GM21526 (cell line): ENCODE results near the gene MYBPHL.

Experiments used
- ATAC-seq: cut with Tn5 transposase; IDR thresholded peaks from one replicate; pipeline ENCODE4 v1.9.1; 2021; ENCODE audit warnings: moderate library complexity; ENCODE audit not compliant: unreplicated experiment, low FRiP score

Gene MYBPHL

DNA sequence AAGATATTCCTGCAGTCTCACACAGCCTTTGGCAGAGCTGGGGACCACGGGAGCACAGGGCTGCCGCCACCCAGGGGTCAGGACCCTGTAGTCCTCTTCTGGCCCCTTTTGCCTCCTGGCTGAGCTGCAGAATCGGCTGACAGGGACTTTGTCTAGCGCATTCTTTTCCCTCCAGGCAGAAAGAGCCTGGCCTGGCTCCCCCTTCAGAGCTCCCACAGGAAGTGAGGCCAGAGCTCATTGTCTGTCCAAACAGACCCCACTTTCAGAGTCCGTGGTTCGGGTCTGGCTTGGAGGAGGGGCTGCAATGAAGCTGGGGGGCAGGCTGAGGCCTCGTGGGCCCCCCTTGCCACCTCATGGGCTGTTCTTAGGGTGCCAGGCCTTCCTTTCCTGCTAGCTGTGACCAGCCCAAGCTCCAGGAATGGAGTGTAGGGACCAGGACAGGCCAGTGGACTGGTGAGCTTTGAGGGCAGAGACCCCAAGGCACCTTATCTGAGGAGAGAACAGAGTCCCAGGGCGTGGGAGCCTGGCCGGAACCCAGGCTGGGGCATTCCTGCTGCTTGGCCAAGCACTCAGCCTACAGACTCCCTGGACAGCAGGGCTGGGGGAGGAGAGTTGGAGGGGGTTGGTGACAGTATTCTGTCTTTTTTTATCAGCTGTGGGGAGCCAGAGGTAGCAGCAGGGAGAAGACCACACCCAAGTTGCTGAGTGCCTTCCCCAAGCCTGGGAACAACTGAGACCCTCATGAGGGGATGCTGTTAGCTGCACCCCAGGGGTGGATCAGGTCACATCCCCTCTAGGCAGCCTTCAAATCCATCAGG lies 52.8 kb downstream of the MYBPHL start:
- ATAC-seq: no peak

DNA sequence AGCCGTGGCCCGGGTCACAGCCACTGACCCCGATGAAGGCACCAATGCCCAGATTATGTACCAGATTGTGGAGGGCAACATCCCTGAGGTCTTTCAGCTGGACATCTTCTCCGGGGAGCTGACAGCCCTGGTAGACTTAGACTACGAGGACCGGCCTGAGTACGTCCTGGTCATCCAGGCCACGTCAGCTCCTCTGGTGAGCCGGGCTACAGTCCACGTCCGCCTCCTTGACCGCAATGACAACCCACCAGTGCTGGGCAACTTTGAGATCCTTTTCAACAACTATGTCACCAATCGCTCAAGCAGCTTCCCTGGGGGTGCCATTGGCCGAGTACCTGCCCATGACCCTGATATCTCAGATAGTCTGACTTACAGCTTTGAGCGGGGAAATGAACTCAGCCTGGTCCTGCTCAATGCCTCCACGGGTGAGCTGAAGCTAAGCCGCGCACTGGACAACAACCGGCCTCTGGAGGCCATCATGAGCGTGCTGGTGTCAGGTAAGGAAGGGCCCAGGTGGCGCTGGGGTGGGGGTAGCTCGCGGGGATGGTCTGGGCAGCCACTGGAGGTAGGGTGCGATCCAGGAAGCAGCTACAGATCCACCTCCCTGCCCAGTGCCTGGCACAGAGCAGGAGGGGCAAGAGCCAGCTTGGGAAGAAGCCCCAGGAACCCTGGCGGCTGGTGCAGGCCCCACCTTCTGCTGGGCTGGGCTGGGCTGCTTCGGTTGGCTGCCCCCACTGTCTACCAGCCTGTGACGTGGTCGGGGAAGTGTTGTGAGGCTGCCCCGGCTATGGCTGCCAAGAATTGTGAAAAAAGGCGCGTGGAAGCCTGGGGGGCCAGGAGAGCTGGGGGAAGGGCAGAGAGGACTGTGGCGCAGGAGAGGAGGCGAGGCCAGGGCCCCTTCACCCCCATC lies 53.7 kb downstream of the MYBPHL start:
- ATAC-seq: no peak

DNA sequence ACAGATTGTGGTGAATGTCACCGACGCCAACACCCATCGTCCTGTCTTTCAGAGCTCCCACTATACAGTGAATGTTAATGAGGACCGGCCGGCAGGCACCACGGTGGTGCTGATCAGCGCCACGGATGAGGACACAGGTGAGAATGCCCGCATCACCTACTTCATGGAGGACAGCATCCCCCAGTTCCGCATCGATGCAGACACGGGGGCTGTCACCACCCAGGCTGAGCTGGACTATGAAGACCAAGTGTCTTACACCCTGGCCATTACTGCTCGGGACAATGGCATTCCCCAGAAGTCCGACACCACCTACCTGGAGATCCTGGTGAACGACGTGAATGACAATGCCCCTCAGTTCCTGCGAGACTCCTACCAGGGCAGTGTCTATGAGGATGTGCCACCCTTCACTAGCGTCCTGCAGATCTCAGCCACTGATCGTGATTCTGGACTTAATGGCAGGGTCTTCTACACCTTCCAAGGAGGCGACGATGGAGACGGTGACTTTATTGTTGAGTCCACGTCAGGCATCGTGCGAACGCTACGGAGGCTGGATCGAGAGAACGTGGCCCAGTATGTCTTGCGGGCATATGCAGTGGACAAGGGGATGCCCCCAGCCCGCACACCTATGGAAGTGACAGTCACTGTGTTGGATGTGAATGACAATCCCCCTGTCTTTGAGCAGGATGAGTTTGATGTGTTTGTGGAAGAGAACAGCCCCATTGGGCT lies 54.5 kb downstream of the MYBPHL start:
- ATAC-seq: no peak

DNA sequence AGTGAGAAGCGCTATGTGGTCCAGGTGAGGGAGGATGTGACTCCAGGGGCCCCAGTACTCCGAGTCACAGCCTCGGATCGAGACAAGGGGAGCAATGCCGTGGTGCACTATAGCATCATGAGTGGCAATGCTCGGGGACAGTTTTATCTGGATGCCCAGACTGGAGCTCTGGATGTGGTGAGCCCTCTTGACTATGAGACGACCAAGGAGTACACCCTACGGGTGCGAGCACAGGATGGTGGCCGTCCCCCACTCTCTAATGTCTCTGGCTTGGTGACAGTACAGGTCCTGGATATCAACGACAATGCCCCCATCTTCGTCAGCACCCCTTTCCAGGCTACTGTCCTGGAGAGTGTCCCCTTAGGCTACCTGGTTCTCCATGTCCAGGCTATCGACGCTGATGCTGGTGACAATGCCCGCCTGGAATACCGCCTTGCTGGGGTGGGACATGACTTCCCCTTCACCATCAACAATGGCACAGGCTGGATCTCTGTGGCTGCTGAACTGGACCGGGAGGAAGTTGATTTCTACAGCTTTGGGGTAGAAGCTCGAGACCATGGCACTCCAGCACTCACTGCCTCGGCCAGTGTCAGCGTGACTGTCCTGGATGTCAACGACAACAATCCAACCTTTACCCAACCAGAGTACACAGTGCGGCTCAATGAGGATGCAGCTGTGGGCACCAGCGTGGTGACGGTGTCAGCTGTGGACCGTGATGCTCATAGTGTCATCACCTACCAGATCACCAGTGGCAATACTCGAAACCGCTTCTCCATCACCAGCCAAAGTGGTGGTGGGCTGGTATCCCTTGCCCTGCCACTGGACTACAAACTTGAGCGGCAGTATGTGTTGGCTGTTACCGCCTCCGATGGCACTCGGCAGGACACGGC lies 55.3 kb downstream of the MYBPHL start:
- ATAC-seq: no peak

DNA sequence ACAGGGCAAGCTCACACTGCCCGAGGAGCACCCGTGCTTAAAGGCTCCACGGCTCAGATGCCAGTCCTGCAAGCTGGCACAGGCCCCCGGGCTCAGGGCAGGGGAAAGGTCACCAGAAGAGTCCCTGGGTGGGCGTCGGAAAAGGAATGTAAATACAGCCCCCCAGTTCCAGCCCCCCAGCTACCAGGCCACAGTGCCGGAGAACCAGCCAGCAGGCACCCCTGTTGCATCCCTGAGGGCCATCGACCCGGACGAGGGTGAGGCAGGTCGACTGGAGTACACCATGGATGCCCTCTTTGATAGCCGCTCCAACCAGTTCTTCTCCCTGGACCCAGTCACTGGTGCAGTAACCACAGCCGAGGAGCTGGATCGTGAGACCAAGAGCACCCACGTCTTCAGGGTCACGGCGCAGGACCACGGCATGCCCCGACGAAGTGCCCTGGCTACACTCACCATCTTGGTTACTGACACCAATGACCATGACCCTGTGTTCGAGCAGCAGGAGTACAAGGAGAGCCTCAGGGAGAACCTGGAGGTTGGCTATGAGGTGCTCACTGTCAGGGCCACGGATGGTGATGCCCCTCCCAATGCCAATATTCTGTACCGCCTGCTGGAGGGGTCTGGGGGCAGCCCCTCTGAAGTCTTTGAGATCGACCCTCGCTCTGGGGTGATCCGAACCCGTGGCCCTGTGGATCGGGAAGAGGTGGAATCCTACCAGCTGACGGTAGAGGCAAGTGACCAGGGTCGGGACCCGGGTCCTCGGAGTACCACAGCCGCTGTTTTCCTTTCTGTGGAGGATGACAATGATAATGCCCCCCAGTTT lies 56.1 kb downstream of the MYBPHL start:
- ATAC-seq: no peak

DNA sequence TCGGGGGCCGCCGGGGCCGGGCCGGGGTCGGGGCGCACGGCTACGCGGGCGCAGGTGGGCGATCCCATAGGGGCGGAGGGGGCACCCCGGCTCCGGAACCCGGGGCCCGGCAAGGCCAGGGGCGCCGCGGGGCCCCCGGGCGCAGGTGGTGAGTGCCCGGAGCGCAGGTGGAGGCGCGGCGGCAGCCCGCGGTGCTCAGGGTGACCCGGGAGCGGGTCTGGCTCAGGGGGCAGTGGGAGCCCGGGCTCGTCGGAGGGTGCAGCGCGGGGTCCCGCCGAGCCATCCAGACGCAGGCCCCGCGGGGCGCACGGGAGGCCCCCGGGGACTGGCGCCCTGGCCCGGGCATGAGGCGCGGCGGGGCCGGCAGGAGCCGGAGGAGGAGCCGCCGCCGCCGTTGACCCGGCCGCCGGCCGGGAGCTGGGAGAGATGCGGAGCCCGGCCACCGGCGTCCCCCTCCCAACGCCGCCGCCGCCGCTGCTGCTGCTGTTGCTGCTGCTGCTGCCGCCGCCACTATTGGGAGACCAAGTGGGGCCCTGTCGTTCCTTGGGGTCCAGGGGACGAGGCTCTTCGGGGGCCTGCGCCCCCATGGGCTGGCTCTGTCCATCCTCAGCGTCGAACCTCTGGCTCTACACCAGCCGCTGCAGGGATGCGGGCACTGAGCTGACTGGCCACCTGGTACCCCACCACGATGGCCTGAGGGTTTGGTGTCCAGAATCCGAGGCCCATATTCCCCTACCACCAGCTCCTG lies 57.0 kb downstream of the MYBPHL start:
- peak; percentile 24 for ATAC-seq

DNA sequence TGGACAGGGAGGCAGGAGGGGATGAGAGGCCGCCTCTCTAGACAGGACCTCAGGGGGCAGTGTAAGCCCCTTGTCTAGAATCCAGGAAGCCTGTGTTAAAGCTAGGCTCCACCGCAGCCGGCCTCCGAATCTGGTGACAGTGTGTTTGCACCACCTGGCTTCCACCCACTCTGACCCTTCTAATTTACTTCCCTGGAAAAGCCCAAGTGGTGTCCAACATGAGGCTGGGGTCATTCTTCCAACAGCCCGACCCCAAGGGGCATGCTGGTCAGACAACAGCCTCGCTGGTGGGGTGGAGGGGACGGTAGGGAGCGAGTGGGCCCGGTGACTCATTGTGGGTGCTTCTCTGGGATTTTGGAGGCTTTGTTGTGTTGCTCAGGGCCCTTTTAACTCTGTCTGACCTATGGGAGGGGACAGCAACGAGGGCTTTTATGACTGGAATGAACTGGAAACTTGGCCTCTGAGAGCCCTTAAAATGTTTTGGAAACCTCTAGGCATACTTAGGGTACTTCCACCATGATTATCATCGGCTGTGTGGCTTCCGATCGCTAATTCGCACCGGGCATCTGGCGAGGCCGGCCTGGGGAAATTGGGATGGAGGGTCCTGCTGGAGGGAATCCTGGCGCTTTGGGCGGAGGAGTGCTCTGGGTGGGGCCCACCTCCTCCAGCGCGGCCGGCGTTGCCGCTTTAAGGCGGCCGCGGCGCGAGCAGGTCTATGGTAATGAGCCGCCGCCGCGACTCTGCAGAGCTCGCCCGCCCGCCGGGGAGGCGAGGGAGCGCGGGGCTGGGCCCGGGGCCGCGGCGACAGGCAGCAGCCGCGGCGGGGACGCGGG lies 57.8 kb downstream of the MYBPHL start, which contains the start of gene CELSR2:
TSS of gene CELSR2 (plus strand) at position 743 of the 833 bp plus-strand sequence. CDS start 541 bp downstream, outside the sequence.
- peak; percentile 77 for ATAC-seq

DNA sequence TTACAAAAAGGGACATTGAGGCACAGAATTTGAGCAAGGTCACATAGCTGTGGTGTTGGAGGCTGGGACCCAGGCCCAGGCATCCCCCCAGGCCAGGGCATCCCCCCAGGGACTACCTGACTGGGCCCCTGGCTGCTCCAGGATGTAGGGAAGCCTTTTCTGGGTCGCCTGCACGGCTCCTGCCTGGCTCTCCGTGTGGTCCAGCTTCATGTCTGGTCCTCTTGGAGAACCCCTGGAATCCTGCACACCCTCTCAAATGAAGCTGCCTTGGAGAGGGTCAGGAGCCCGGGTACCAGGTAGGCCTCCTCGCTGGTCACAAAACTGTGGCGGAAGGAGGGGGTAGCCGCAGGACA lies 58.4 kb downstream of the MYBPHL start:
- no peak for ATAC-seq

DNA sequence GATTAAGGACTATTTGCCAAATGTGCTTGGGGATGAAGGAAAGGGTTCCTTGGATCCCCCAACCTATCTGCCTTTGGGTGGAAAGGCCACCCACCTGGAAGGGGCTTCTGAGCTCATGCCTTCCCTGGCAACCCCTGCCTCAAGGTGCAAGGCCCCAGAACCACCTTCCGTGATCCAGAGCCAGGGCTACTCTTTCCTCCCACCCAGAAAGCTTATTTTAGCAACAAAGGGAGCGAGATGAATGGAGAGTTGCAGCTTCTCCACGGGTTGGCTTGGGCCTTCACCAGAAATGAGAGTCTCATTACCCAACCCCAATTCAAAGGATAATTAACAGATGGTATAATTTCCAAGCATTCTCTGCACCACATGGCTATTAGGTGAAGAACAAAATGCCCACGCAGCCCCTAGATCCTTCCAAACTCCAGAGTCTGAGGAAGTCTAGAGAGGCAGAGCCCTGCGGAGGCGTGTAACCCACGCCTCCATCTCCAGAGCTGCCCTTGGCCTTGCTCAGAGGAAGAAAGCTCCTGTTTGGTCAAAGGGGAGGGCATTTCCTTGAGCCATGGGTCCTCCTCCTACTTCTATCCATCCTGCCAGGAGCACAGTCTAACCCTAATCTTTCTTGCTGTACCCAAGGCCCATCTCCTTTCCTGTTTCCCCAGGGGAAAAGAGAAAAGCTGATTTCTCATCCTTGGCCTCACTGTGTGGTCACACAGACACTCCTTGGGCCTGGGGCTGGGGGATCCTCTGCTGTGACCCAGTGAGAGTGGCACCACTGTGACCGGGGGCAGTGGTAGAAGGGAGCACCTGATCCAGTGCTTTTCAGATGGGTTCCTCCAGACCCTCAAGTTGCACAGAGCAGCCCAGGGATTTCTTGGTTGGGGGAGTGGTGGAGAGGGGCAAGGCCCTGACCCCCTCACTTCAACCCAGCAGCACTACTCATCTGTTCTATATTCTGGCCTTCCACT lies 59.1 kb downstream of the MYBPHL start:
- no peak for ATAC-seq

DNA sequence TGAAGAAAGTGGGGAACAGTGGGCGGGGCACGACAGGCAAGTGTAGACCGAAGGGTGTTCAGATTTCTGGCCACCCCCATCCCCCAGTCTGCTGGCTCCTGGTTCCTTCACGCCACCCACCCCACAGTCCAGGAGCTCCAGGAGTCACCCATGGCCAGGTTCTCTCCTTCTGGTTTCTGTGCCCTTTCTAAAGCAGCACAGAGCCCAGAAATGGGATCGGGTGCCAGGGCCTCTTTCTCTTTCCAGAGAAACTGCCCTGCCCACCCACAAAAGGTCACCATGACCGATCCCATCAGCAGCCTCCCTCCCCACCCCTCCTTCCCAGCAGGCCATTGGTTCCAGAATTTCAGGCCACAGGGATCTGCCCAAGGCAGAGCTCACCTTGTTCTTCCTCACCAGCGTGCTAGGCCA lies 60.7 kb downstream of the MYBPHL start:
- no peak for ATAC-seq

DNA sequence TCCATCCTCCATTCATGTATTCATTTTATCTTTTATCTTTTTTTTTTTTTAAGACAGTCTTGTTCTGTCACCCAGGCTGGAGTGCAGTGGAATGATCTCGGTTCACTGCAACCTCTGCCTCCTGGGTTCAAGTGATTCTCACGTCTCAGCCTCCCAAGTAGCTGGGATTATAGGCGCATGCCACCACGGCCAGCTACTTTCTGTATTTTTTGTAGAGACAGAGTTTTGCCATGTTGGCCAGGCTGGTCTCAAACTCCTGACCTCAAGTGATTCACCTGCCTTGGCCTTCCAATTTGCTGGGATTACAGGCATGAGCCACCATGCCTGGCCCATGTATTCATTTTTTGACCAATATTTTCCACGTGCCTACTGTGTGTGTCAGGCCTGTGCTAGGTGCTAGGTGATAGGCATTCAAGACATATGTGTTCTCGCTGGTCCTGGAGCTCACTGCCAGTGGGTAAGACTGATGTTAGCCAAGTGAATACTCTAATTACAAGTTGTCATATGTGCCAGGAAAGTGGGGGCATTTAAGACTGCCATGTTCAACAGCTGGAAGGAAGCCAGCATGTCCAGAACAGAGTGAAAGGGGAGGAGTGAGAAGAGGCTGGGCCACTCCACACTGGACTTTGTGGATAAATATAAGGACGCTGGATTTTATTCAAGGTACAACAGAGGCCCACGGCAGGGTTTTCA lies 62.8 kb downstream of the MYBPHL start:
- ATAC-seq: no peak

DNA sequence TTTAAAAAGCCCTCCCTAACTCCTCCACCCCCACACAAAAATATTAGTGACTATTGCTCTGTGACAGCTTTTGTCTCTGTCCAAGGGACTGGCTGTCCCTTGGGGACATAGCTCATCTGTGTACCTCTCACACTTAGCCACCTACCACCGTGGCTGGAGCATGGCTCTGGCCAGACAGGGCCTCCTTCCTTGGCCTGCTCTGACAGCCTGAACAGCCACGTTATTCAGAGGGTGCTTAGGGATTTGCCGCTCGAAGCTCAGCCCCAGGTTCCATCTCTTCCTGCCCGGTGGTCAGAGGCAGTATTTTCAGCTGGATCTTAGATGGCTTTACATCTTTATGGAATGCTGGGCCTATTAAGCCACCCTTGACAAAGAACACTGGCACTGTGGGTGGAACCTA lies 63.6 kb downstream of the MYBPHL start:
- ATAC-seq: no peak

DNA sequence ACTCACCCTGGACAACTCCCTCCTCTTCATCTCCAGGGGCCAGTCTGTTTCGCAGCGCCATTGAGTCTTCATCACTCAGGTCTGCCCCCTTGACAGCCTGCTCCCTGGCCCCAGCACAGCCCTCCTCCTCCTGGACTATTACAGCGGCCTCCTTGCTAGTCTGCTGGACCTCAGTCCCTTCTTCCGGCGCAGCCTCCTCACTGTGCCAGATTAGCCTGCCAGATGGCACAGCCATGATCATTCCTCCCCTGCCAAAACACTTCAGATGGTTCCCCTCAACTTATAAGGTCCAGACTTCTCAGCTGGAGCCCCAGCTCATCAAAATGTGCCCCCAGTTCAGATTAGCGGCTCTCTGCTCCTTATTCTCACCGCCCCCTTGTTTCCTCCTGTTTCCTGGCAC lies 64.4 kb downstream of the MYBPHL start:
- ATAC-seq: no peak
